ENCODE data around the gene TENT5C.

GRCh38 chr1:117559985-117560384, 45.9 kb upstream of the TENT5C start:
- TF ChIP-seq ARNTL (CRISPR knock-in tag; IDR thresholded peaks at IDR 0.05; ENCODE audit: borderline replicate concordance, low read depth) (no peak), TOX (CRISPR knock-in tag; IDR thresholded peaks at IDR 0.05; ENCODE audit: borderline replicate concordance) (no peak), PPARA (CRISPR knock-in tag; IDR thresholded peaks at IDR 0.05; ENCODE audit: borderline replicate concordance) (no peak), PATZ1 (CRISPR knock-in tag; IDR thresholded peaks at IDR 0.05; ENCODE audit: borderline replicate concordance) (no peak), ZFP3 (CRISPR knock-in tag; IDR thresholded peaks at IDR 0.05) (no peak), ZFP30 (CRISPR knock-in tag; IDR thresholded peaks at IDR 0.05) (no peak)

Measured in SK-N-SH treated with all-trans-retinoic acid at 6 μM for 48 hours (cell line).